Urothelium cell line (cell line): ENCODE data around the gene SVOP.
"Not testable (repeated sequence)": the region's sequence is repeated elsewhere in the genome, so short reads cannot be mapped to it uniquely, and the experiment has no call there.

Experiments
- DNase-seq: peaks from one replicate; pipeline ENCODE4 v3.0.0; 2011; ENCODE audit warnings: low spot score, mixed read lengths
- FAIRE-seq: peaks from 2 replicates; lab custom pipeline; 2011; peaks lifted over from hg19 to GRCh38; lab: Jason Lieb, UNC

Gene SVOP

DNA sequence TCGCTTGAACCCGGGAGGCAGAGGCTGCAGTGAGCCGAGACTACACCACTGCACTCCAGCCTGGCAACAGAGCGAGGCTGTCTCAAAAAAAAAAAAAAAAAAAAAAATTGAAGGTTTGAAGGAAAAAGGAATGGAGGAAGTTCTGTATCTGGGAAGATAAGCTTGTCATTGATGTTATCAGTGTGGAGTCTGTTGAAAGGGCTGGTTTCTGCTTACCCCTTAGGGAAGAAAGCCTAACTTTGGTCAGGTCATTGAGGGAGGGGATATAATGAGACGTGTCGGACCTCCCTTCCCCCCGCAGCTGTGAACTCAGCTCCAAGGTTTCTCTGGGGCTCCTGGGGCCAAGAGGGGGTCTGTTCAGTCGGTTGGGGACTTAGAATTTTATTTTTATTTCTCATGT lies 124.5 kb downstream of the SVOP start:
- no peak for FAIRE-seq
- DNase-seq, result no peak

DNA sequence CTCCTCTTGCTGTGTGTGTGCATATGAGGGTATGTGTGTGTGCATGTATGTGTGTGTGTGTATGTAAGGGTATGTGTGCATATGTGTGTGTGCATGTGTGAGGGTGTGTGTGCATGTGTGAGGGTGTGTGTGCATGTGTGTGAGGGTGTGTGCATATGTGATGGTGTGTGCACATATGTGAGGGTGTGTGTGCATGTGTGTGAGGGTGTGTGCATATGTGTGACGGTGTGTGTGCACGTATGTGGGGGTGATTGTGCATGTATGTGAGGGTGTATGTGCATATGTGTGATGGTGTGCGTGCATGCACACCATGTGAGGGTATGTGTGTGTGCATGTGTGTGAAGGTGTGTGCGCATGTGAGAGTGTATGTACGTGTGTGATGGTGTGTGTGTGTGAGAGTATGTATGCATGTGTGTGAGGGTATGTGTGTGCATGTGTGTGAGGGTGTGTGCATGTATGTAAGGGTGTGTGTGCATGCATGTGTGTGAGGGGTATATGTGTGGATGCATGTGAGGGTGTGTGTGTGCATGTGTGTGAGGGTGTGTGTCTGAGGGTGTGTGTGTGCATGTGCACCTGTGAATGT lies 125.6 kb downstream of the SVOP start:
- DNase-seq, result no peak
- FAIRE-seq, result peak; percentile 97

DNA sequence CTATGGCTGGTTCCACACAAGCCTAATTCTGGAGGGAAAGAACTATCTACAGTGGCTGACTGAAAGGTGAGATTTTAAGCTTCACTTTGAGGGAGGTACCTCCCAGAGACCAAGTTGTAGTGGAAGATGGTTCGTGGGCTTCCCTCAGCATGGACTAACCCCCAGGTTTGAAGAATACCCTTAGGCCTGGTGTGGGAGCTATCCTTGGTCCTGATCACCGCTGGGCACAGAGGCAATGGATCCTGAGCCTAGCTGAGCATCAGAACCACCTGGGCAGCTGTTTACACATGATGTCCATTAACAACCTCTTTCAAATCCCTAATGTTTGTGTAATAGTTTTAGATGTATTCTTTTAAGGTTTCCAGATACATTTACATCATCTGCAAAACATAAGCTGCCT lies 130.7 kb downstream of the SVOP start:
- DNase-seq (peak; percentile 32), FAIRE-seq (no peak)

DNA sequence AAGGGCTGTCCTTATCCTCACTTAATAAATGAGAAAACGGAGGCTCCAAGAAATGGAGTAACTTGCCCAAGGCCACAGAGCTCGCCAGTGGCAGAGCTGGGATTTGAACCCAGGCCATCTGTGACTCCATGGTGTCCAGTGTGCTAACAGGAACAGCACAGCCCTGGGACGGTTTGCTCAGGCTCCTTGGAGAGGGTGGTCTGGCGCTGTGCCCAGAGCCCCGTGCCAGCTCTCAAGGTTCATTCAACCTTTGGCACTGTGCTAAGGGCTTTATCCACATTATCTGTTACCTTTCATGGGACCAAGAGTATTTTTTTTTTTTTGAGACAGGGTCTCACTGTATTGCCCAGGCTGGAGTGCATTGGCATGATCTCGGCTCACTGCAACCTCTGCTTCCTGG lies 132.8 kb downstream of the SVOP start:
- no peak for FAIRE-seq
- no peak for DNase-seq

DNA sequence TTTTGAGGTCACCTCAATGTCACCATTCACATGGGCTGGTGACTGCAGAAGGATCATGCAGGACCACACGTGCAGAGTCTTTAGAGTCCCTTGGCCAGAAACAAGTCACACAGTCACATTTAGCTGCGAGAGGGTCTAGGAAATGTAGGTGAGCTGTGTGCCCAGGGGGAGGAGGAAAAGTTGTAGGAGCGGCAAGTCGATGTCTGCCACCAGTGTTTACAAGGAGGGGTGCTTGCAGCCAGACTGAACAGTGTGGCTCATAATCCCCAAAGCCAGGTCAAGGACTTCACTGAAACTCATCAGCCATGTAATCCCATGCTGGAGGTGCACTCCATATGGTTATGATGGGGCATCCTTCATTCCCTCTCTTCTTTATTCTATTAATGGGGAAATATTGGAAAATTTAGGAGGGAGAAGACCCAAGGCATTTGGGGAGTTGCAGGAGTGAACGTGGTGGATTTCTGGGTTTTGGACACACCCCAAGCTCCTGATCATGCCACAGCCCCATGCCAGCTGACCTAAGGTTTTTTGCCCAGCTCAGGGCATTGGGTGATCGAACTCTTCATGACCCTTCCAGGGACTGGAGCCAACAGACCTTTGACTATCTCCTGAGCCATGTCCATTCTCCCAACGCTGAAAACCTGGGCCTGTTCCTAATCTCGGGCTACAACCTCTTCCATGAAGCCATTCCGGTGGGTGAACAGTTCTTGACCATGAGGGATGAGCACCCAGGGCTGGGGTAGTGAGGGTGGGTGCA lies 133.8 kb downstream of the SVOP start:
- DNase-seq, result no peak
- FAIRE-seq, result no peak

DNA sequence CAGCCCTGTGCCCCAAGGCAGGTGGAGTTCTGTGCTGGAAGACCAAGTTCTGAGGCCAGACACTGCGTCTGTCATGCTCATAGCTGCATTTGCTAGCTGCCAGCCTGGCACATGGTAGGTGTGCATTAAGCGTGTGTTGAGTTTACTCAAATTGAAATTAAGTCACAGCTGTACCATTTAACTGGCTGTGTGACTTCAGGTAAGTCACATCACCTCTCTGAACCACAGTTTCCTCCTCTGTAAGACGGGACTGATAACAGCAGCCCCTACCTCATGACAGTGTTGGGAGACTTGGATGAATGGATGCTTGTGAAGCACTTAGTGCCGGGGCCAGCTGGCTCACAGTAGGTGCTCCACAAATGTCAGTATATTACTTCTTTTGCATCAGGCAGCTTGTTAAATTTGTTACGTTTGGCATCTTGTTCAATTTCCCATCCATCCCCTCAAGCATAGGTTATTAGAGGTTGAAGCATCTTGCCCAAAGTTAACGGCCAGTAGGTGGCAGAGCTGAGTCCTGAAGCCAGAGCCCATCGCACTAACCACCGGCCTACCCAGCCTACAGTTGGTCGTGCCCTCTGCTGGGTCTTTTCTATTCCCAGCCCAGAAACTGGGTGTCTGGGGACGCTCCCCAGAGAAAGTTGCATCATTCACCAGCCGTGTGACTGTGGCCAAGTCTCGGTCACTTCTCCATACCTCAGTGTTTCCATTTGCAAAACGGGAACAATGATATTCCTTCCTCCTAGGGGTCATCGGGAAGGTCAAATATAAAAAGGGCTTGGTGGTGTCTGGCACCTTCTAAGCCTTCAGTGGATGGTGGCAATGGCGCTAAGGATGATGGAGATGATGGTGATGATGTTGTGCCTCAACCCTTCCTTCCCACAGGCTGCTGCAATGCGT lies 136.5 kb downstream of the SVOP start:
- FAIRE-seq (no peak), DNase-seq (no peak)

DNA sequence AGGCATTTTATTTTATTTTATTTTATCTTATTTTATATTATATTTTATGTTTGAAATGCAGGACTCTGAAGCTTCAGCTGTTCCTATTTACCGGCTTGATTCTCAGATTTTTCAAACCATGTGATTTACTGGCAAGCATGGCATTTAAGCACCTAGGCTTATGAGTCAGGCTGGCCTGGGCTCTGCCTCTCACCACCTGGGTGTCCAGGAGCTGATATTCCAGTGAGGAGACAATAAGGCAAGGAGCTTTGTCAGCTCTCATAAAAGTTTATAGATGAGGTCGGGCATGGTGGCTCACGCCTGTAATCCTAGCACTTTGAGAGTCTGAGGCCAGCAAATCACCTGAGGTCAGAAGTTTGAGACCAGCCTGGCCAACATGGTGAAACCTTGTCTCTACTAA lies 138.9 kb downstream of the SVOP start:
- no peak for FAIRE-seq
- DNase-seq, result peak; percentile 36

DNA sequence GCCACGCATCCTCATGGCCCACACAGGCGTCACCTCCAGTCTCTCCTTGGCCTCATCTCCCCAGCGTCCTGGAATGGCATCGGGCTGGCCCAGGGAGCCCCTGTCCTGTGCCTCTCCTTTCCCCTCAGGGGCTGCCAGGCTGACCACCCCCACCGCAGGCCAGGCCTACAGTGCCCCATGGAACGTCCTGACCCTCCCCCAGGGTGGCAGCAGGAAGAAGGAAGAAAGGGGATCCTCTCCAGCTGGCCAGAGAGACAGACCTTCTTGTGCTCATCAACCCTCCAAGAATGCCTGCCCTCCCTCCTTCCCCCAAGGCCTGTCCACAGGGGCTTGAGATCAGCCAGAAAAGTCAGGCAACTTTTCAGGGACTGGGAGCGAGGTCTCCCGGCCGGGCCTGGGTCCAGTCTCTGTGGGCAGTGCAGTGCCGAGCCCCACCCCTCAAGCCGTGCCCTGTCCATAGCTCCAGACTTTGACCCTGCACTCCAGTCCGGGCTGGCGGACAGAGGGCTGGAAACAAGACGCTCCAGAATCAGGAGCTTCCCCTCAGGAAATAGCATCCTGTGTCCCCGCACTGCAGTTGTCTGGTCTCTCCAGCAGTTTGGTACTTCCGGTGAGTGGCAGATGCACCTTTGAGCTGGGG lies 141.1 kb downstream of the SVOP start, which contains the start of gene DAO:
TSS of gene DAO (plus strand) at position 478 of the 640 bp plus-strand sequence. CDS start 4,915 bp downstream, outside the sequence.
- no peak for DNase-seq
- no peak for FAIRE-seq

DNA sequence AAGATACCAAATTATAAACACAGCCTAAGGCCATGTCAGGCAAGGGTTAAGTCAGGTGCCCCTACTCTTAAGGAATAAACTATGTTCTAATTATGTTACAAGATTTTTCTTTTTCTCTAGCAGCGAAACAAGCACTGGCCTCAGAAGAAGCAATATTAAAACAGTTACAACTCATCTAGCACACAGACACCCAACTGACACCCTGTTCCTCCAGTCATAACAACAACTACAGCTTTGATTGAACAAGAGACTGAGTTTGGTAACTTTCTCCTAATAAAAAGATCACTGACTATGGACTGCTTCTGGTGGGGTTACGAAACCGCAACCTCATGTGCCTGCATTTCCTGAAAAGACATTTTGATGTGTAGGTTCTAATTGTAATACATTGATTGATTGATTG lies 144.3 kb downstream of the SVOP start:
- FAIRE-seq, result no peak
- DNase-seq, result no peak

DNA sequence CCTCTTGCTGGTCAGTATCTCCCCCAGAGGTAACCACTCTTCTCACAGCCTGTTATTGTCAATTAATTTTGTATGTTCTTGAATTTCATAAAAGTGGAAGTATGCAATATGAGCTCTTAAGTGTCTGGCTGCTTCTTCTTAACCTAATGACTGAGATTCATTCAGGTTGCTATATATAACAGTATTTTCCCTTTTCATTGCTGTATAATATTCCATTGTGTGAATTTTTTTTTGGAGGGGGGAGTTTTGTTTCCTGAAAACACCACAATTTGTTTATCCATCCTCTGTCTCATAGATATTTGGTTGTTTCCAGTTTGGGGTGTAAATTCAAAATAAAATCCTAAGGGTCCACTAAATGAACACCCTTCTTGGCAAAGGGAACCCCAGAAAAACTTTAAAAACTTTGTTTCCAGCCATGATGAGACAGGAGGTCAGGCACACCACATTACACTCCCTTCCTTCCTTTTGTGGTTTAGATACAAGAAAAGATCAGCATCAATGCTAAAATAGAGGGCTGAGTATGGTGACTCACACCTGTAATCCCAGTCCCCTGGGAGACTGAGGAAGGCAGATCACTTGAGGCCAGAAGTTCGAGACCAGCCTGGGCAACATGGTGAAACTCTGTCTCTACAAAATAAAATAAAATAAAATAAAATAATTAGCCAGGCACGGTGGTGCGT lies 145.0 kb downstream of the SVOP start:
- FAIRE-seq (no peak), DNase-seq (no peak)

DNA sequence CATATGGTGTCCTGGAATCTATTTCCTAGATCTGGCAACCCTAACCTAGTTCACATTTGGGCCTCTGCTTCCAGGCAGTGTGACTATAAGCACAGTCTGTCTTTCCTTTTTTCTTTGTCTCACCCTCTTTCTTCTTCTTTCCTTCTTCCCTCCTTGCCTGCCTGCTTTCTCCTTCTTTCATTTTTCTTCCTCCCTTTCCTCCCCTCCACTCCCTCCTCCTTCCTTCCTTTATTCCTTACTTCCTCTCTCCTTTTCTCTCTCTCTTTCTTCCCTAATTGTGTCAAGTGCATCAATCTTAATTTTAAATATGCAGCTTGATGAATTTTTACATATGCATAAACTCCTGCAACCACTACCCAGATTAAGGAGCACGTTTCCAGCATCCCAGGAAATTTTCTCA lies 145.6 kb downstream of the SVOP start:
- DNase-seq (no peak), FAIRE-seq (no peak)

DNA sequence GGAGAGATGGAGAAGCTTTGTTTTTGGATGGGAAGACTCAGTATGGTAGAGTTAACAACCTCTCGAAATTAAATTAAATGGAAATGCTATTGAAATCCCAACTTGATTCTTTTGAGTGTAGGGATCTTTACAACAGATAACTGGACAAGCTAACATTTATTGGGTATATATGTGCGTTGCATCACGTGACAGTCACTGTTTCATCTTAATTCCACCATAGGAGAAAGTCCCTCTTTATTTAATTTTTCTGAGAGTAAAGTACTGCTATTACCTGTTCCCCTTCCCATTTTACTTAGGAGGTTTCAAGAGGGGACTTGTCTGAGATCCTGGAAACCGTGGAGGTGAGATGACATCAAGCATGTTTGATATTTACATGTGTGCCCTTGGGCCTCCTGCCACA lies 152.1 kb downstream of the SVOP start:
- DNase-seq, result no peak
- no peak for FAIRE-seq

DNA sequence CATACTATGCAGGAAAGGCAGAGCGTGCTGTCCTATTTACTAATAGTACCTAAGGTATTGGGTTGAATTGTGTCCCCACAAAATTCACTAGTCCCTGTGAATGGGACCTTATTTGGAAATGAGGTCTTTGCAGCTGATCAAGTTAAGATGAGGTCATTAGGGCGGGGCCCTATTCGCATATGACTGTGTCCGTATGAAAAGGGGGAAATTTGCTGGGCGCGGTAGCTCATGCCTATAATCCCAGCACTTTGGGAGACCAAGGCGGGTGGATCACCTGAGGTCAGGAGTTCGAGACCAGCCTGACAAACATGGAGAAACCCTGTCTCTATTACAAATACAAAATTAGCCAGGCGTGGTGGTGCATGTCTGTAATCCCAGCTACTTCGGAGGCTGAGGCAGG lies 154.8 kb downstream of the SVOP start:
- not testable (repeated sequence) for FAIRE-seq, DNase-seq

DNA sequence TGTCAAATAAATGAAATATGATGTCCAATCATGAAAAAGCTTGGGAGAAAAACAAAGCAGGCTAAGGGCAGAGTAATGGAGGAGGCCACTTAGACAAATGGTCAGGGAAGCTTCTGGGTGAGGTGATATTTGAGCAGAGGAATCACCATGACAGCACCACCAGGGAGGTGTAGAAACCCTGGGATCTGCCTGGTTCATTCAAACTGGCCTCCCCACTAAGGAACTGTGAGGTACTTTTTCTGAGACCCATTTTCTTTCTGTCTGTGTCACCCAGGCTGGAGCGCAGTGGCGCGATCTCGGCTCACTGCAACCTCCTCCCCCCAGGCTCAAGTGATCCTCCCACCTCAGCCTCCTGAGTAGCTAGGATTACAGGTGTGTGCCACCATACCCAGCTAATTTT lies 155.7 kb downstream of the SVOP start:
- no peak for DNase-seq
- no peak for FAIRE-seq

DNA sequence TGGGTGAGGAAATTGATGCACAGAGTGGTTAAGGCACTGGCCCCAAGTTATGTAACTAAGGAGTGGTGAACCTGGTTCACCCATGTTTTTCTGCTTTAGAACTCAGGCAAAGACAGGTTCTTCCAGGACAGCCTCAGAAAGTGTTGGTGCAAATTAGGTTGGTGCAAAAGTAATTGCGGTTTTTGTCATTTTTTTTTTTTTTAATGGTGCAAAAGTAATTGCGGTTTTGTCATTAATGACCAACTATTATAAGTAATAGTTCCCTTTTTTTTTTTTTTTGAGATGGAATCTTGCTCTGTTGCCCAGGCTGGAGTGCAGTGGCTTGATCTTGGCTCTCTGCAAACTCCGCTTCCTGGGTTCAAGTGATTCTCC lies 158.3 kb downstream of the SVOP start:
- no peak for FAIRE-seq
- no peak for DNase-seq

DNA sequence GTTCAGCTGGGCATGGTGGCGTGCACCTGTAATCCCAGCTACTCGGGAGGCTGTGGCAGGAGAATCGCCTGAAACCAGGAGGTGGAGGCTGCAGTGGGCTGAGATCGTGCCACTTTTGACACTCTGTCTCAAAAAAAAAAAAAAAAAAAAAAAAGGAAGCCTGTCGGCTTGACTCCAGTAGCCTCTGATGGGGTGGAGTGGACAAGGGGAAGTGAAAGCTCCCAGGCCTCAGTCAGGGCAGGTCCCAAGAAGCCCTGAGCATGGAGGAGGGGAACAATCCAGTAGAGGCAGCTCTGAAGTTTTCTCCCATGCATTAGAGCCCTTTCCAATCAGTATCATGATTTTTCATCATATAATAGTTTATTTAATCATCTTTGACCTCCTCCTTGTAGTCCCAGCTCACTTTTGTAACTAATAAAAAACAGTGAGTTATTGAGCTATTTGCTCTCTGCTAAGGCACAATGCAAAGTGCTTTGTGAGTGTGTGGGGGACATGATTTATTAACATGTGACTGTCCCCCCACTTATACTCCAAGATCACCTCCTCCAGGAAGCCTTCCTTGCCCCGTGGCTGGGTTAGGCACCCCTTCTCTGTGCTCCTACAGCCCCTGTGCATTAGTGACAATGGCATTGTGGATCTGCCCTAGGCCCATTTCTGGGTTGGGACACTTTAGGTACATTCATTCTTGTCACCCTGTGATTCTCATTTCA lies 158.8 kb downstream of the SVOP start:
- no peak for DNase-seq

DNA sequence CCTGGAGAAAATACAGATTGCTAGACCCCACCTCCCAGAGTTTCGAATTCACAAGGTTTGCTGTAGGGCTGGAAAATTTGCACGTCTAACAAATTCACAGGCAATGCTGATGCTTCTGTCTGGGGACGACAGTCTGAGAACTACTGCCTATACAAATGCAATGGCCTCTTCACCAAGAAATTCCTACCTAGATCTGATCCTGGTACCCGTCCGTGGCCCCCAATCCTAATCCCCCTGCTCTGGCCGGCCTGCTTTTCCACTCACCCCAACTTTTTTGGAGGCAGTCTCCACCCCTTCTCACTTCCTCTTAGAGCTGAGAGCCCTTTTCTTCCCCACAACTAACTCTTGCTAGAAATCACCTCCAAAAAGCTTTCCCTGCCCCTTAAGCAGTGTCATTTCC lies 160.4 kb downstream of the SVOP start:
- DNase-seq, result no peak
- FAIRE-seq, result no peak

More for the DNA sequence above, 158.8 kb downstream of the SVOP start:
- FAIRE-seq, result no peak

DNA sequence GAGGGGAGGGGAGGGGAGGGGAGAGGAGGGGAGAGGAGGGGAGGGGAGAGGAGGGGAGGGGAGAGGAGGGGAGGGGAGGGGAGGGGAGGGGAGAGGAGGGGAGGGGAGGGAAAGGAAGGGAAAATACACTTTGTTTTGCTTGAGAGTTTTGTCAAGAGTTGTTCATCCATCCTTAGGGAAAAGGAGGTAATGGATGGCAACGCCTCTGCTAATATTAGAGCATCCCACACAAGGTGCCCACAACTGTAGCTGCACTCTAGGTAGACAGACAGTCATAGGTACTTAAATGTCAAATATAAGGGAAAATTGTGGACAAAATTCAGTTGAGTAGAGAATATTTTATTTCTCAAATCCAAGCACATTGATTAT lies 161.0 kb downstream of the SVOP start:
- FAIRE-seq, result no peak

DNA sequence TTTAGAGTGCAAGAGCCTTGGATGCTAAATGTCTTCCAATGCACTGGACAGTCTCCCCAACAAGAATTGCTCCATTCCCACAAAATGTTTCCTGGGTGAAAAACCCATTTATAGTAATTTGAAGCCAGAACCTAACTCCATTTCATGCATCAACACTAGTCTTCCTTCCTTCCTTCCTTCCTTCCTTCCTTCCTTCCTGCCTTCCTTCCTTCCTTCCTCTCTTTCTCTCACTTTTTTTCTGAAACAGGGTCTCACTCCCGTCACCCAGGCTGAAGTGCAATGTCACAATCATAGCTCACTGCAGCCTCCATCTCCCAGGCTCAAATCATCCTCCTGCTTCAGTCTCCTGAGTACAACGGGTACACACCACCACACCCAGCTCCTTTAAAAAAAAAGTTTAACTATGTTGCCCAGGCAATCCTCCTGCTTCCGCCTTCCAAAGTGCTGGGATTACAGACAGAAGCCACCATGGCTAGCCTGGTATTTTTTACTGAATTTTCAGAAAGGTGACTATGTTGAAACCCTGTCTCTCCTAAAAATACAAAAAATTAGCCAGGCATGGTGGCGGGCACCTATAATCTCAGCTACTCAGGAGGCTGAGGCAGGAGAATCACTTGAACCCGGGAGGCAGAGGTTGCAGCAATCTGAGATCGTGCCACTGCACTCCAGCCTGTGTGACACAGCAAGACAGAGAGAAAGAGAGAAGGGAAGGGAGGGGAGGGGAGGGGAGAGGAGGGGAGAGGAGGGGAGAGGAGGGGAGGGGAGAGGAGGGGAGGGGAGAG lies 161.5 kb downstream of the SVOP start:
- not testable (repeated sequence) for DNase-seq, FAIRE-seq

More for the DNA sequence above, 161.0 kb downstream of the SVOP start:
- no peak for DNase-seq
